ENCODE measurements around the gene RFT1.

GRCh38 chr3:53145713-53146080 lies 15.5 kb upstream of the RFT1 start:
- TF ChIP-seq EZH2 (IDR thresholded peaks at IDR 0.05) (no peak), POLR2AphosphoS5 (IDR thresholded peaks at IDR 0.05; ENCODE audit: borderline replicate concordance, low read depth, low read length) (no peak), FOXP2 (optimal IDR thresholded peaks at IDR 0.05; ENCODE audit: control extremely low read depth, extremely low read length, insufficient read depth) (no peak)
